ENCODE data around the gene PDE6C.

- no peak for TF ChIP-seq CTCF (conservative IDR thresholded peaks at IDR 0.05 in 1 of 2, IDR thresholded peaks at IDR 0.05 in 1 of 2; ENCODE audit: low read depth in 1 of 2, low read length in 2 of 2)
- TF ChIP-seq EZH2 (IDR thresholded peaks at IDR 0.05; ENCODE audit: low read length, missing control alignments), result no peak
These were observed 98.1 kb downstream of the PDE6C start for GRCh38 chr10:93710333-93710909.
